Measurements from ENCODE around the gene SPATA1. TPM values are rescaled to one million over a fixed set of nuclear protein-coding genes. Genes with fewer than 3 reads are reported as not detected.

Gene SPATA1
- total and polyA plus RNA-seq, 8 donors: 0.16 to 1.4 (median 0.94) TPM

- no peak for FAIRE-seq
Measured at GRCh38 chr1:84611091-84611490, 104.9 kb downstream of the SPATA1 start.

GRCh38 chr1:84611796-84612195 is 105.6 kb downstream of the SPATA1 start:
- H3K4me3 ChIP-seq: no peak overlapping the region
- H3K4me1 ChIP-seq: no peaks in the 10 kb centered on the region
- H3K9me3 ChIP-seq: no peaks in the 10 kb centered on the region
- ATAC-seq (peak in 2 of 4 donors; percentile 18 to 25), DNase-seq (no peak), FAIRE-seq (no peak)
- WGBS, 2 donors: 33 to 36% methylated on average over 3 of the region's 3 CpGs
- H3K36me3 ChIP-seq: no peaks in the 10 kb centered on the region
- intact Hi-C loops (cut with DNase I): loop anchor here in 1 of 3 donors (10.0 kb wide), 1 partner anchor 167 kb away; no protein-coding TSS in a partner anchor
- TF ChIP-seq CTCF (IDR thresholded peaks at IDR 0.05): no peak
- H3K27ac ChIP-seq: no peak overlapping the region
- no peaks in the 10 kb centered on the region for H3K27me3 ChIP-seq

More at GRCh38 chr1:84611091-84611490, 104.9 kb downstream of the SPATA1 start:
- no peaks in the 10 kb centered on the region for H3K36me3 ChIP-seq
- H3K4me1 ChIP-seq: no peaks in the 10 kb centered on the region
- no peak overlapping the region for H3K4me3 ChIP-seq
- H3K27me3 ChIP-seq: no peaks in the 10 kb centered on the region
- WGBS, 2 donors: 0 to 55% methylated on average over 1 of the region's 1 CpG
- intact Hi-C loops (cut with DNase I): loop anchor here in 1 of 3 donors (10.0 kb wide), 1 partner anchor 166 kb away; no protein-coding TSS in a partner anchor
- ATAC-seq (no peak), DNase-seq (no peak)
- H3K27ac ChIP-seq: no peak overlapping the region
- H3K9me3 ChIP-seq: no peaks in the 10 kb centered on the region
- TF ChIP-seq CTCF (IDR thresholded peaks at IDR 0.05): no peak

GRCh38 chr1:84613026-84613425 is 106.8 kb downstream of the SPATA1 start:
- Histone ChIP-seq H3K9me3 (no peaks in the 10 kb centered on the region), H3K36me3 (no peaks in the 10 kb centered on the region), H3K27me3 (no peaks in the 10 kb centered on the region), H3K4me1 (no peaks in the 10 kb centered on the region), H3K27ac (no peak overlapping the region), H3K4me3 (no peak overlapping the region)
- no peak for FAIRE-seq
- no peak for TF ChIP-seq CTCF (IDR thresholded peaks at IDR 0.05)
- intact Hi-C loops (cut with DNase I): loop anchor here in 1 of 3 donors (10.0 kb wide), 1 partner anchor 168 kb away; no protein-coding TSS in a partner anchor
- DNase-seq: no peak
- WGBS, 2 donors: 69 to 74% methylated on average over 2 of the region's 2 CpGs
- no peak for ATAC-seq

GRCh38 chr1:84613887-84614286 is 107.7 kb downstream of the SPATA1 start:
- no peak for TF ChIP-seq CTCF (IDR thresholded peaks at IDR 0.05)
- H3K36me3 ChIP-seq: no peaks in the 10 kb centered on the region
- no peak overlapping the region for H3K27ac ChIP-seq
- intact Hi-C loops (cut with DNase I): loop anchor here in 1 of 3 donors (10.0 kb wide), 1 partner anchor 169 kb away; no protein-coding TSS in a partner anchor
- no peaks in the 10 kb centered on the region for H3K4me1 ChIP-seq
- no peak for DNase-seq
- WGBS, 2 donors: 93 to 96% methylated on average over 2 of the region's 2 CpGs
- no peaks in the 10 kb centered on the region for H3K27me3 ChIP-seq
- no peak for ATAC-seq
- no peak for FAIRE-seq
- H3K4me3 ChIP-seq: no peak overlapping the region
- no peaks in the 10 kb centered on the region for H3K9me3 ChIP-seq

- ATAC-seq (no peak), DNase-seq (no peak), FAIRE-seq (no peak)
- Histone ChIP-seq H3K4me1 (peaks cover 0 to 10% (median 5%) of the 10 kb centered on the region in 3 donors), H3K27ac (no peak overlapping the region), H3K4me3 (no peak overlapping the region), H3K27me3 (no peaks in the 10 kb centered on the region), H3K9me3 (no peaks in the 10 kb centered on the region), H3K36me3 (no peaks in the 10 kb centered on the region)
- intact Hi-C loops (cut with DNase I): loop anchor here in 1 of 3 donors (10.0 kb wide), 1 partner anchor 171 kb away; no protein-coding TSS in a partner anchor
- 79 to 88% methylated on average over 1 of the region's 1 CpG for WGBS, 2 donors
- no peak for TF ChIP-seq CTCF (IDR thresholded peaks at IDR 0.05)
Measured at GRCh38 chr1:84615790-84616189, 109.6 kb downstream of the SPATA1 start.
